ENCODE data around the gene ACP2.

GRCh38 chr11:47235163-47235562, 13.5 kb downstream of the ACP2 start:
- TF ChIP-seq MAX (IDR thresholded peaks at IDR 0.05; ENCODE audit: low read depth, low read length) (no peak), SPI1 (IDR thresholded peaks at IDR 0.05; ENCODE audit: borderline replicate concordance, insufficient read depth, low read depth, low read length) (no peak), POLR2A (IDR thresholded peaks at IDR 0.05; ENCODE audit: low read depth, low read length) (peak; percentile 53)
- TF ChIP-seq, protein P1, sequence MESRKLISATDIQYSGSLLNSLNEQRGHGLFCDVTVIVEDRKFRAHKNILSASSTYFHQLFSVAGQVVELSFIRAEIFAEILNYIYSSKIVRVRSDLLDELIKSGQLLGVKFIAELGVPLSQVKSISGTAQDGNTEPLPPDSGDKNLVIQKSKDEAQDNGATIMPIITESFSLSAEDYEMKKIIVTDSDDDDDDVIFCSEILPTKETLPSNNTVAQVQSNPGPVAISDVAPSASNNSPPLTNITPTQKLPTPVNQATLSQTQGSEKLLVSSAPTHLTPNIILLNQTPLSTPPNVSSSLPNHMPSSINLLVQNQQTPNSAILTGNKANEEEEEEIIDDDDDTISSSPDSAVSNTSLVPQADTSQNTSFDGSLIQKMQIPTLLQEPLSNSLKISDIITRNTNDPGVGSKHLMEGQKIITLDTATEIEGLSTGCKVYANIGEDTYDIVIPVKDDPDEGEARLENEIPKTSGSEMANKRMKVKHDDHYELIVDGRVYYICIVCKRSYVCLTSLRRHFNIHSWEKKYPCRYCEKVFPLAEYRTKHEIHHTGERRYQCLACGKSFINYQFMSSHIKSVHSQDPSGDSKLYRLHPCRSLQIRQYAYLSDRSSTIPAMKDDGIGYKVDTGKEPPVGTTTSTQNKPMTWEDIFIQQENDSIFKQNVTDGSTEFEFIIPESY (IDR thresholded peaks at IDR 0.05) = no peak

All from GM12878 (cell line).